ENCODE results near the gene SLC10A6.

DNA sequence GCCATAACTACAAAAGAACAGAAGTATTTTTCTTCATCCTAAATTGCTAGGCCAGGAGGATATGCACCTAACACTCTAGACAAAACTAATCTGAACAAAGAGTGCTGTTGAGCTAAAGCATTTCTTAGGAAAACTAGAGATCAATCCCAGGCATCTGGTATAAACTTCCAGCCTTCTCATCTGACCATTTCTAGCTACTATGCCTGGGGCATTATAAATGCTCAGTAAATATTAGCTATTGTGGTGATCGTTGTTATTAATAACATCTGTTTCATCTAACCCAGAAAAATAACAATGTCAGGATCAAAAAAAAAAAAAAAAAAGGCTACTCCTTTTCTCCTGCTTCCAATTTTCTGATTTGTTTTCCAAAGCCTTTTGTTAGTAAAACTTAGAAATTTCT lies 7.7 kb upstream of the SLC10A6 start:
- TF ChIP-seq, protein P1, sequence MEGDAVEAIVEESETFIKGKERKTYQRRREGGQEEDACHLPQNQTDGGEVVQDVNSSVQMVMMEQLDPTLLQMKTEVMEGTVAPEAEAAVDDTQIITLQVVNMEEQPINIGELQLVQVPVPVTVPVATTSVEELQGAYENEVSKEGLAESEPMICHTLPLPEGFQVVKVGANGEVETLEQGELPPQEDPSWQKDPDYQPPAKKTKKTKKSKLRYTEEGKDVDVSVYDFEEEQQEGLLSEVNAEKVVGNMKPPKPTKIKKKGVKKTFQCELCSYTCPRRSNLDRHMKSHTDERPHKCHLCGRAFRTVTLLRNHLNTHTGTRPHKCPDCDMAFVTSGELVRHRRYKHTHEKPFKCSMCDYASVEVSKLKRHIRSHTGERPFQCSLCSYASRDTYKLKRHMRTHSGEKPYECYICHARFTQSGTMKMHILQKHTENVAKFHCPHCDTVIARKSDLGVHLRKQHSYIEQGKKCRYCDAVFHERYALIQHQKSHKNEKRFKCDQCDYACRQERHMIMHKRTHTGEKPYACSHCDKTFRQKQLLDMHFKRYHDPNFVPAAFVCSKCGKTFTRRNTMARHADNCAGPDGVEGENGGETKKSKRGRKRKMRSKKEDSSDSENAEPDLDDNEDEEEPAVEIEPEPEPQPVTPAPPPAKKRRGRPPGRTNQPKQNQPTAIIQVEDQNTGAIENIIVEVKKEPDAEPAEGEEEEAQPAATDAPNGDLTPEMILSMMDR (IDR thresholded peaks at IDR 0.05; ENCODE audit: insufficient read depth, low read length, poor library complexity, severe bottlenecking) = no peak
- no peak for TF ChIP-seq EZH2phosphoT487 (conservative IDR thresholded peaks at IDR 0.05; ENCODE audit: low read length)
